A673 (cell line): Measurements from ENCODE around the gene SPON1.

Experiments
- CTCF ChIP-seq: fragments of 300-800, 200-600 bp; sonication (generic); conservative IDR thresholded peaks from 2 replicates; pipeline ENCODE4 v1.5.1; 2017; ENCODE audit warnings: low read depth, mild to moderate bottlenecking, antibody characterized with exemption, low read length, moderate library complexity, mixed read lengths
- EZH2 ChIP-seq: fragments of 200-600 bp; sonication (generic); IDR thresholded peaks from 2 replicates; pipeline ENCODE4 v1.6.1; 2017; ENCODE audit warnings: borderline replicate concordance, low read depth, mild to moderate bottlenecking, mixed read lengths, antibody characterized with exemption, low read length; ENCODE audit not compliant: poor library complexity, severe bottlenecking

DNA sequence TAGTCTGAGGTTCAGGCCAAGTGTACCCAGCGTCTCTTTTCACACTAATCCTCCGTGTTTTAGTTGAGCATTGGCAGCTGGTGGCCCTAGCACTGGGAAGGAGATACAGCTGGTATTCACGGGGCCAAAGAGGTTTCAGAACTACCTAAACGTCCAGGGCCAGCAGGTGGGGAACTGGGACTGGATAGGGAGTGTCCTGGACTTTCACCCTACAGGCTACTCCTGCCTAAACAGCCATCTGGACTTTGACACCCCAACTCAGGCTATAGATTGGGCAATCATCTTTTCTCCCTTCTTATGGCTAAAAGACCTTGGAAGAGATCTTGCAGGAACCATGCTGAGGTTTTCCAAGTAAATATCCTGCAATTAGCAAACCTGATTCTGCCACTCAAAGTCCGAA lies 2.8 kb downstream of the SPON1 start:
- TF ChIP-seq CTCF (no peak), EZH2 (no peak)
